Right lobe of liver (tissue), 6 donors: Measurements from ENCODE around the gene SLC28A1. TPM values are rescaled to one million over a fixed set of nuclear protein-coding genes. Genes with fewer than 3 reads are reported as not detected.

Experiments
- ATAC-seq, 4 donors: fragments of 200-7000 bp; cut with Tn5 transposase; one replicate each; pipeline ENCODE4 v1.9.1; 2020; ENCODE audit warnings: mild to moderate bottlenecking in 4 of 4, moderate library complexity in 4 of 4
- DNase-seq, 3 donors: peaks; one replicate each; pipeline ENCODE4 v3.0.0-alpha.2; 2020
- H3K27ac ChIP-seq, 3 donors: fragments of 200-600 bp; one replicate each; pipeline ENCODE4 v1.8.0; 2022
- H3K27me3 ChIP-seq, 2 donors: fragments of 200-600 bp; one replicate each; pipeline ENCODE4 v1.8.0; 2022
- H3K36me3 ChIP-seq, 4 donors: fragments of 200-600 bp; sonication (generic) in 1 of 4; one replicate each; pipeline versions ENCODE4 v1.5.1 to v1.8.0; 2017 to 2022; ENCODE audit warnings: control low read depth in 1 of 4
- H3K4me1 ChIP-seq, 4 donors: fragments of 200-600 bp; sonication (generic) in 1 of 4; one replicate each; pipeline versions ENCODE4 v1.5.1 to v1.8.0; 2017 to 2022; ENCODE audit warnings: control low read depth in 1 of 4
- H3K4me3 ChIP-seq, 3 donors: fragments of 200-600 bp; one replicate each; pipeline ENCODE4 v1.8.0; 2022
- H3K9me3 ChIP-seq, 4 donors: fragments of 200-600 bp; sonication (generic) in 1 of 4; one replicate each; pipeline versions ENCODE4 v1.5.1 to v1.8.0; 2017 to 2022; ENCODE audit warnings: control low read depth in 1 of 4
- CTCF ChIP-seq, 4 donors: fragments of 200-600 bp in 3 of 4; fragments of 450-650 bp in 1 of 4; IDR thresholded peaks; one replicate each; pipeline versions ENCODE4 v1.5.1 to v1.8.0; 2016 to 2022; ENCODE audit warnings: antibody characterized with exemption in 4 of 4, mild to moderate bottlenecking in 2 of 4
- POLR2A ChIP-seq: fragments of 450-650 bp; IDR thresholded peaks from one replicate; pipeline ENCODE4 v1.6.1; 2017; ENCODE audit warnings: antibody characterized with exemption, mild to moderate bottlenecking
- WGBS: methylation state at CpG from one replicate; pipeline ENCODE4 v1.1.6; 2018; ENCODE audit warnings: low coverage, low lambda C conversion rate; ENCODE audit not compliant: insufficient coverage; ENCODE audit errors: missing lambda C conversion rate; 5-methylcytosine and 5-hydroxymethylcytosine counted together
- intact Hi-C, 2 donors: fragments of 100-400 bp; cut with DNase I; formaldehyde crosslinking; loops; one replicate each; pipeline versions ENCODE4 v1.11.2 to v1.14.1; 2022
- total RNA-seq, 6 experiments: library from RNA; depleted of rRNA in 2 of 6; stranded (reverse); fragments of >200 nt in 2 of 6; fragmentation: NEBNext Ultra II Directional in 3 of 6; extraction: Animal tissue kit (Norgen Biotek cat#: 25700) in 3 of 6; gene quantifications; one replicate each; pipeline versions ENCODE4 v1.1.0 to v1.2.4, GENCODE V29; 2016 to 2023
- donor health status: DM: no; HTN: yes; CAD: no.
- donor health status: DM: no; HTN: no; CAD: no.
- donor health status: DM: no; HTN: no; CAD: no.
- donor health status: DM: no; HTN: yes; CAD: no.
- donor health status: DM: no; HTN: yes; CAD: no.

Gene SLC28A1
- total RNA-seq, 6 experiments from 2014 or later = 33.2 to 75.4 (median 49.9) TPM

GRCh38 chr15:84859144-84859543 is 25.3 kb upstream of the SLC28A1 start:
- Histone ChIP-seq H3K4me1 (no peaks in the 10 kb centered on the region), H3K27ac (no peak overlapping the region), H3K9me3 (no peaks in the 10 kb centered on the region), H3K4me3 (no peak overlapping the region), H3K36me3 (no peaks in the 10 kb centered on the region), H3K27me3 (no peaks in the 10 kb centered on the region)
- DNase-seq = no peak
- WGBS = 76% methylated on average over 3 of the region's 8 CpGs
- TF ChIP-seq POLR2A (no peak), CTCF (IDR thresholded peaks at IDR 0.05) (no peak)
- peak in 3 of 4 donors; percentile 13 to 27 (median 15) for ATAC-seq
- intact Hi-C loops = no loop called here

- no peak overlapping the region for H3K27ac ChIP-seq
- no CpG with 5 or more reads among the region's 15 CpGs for WGBS
Observed at GRCh38 chr15:84859651-84860050, 24.8 kb upstream of the SLC28A1 start.

GRCh38 chr15:84861781-84862180 is 22.7 kb upstream of the SLC28A1 start:
- ATAC-seq (no peak), DNase-seq (no peak)
- Histone ChIP-seq H3K4me3 (no peak overlapping the region), H3K4me1 (no peaks in the 10 kb centered on the region), H3K9me3 (no peaks in the 10 kb centered on the region), H3K27ac (no peak overlapping the region), H3K36me3 (no peaks in the 10 kb centered on the region), H3K27me3 (no peaks in the 10 kb centered on the region)
- TF ChIP-seq POLR2A (no peak), CTCF (IDR thresholded peaks at IDR 0.05) (no peak)
- WGBS = 94% methylated on average over 3 of the region's 3 CpGs
- intact Hi-C loops = no loop called here

More at GRCh38 chr15:84859651-84860050, 24.8 kb upstream of the SLC28A1 start:
- intact Hi-C loops = no loop called here
- H3K9me3 ChIP-seq = no peaks in the 10 kb centered on the region
- no peaks in the 10 kb centered on the region for H3K36me3 ChIP-seq
- TF ChIP-seq POLR2A (no peak), CTCF (IDR thresholded peaks at IDR 0.05) (no peak)
- no peaks in the 10 kb centered on the region for H3K27me3 ChIP-seq
- no peaks in the 10 kb centered on the region for H3K4me1 ChIP-seq
- ATAC-seq (no peak), DNase-seq (no peak)
- no peak overlapping the region for H3K4me3 ChIP-seq

- DNase-seq = no peak
- 69% methylated on average over 2 of the region's 17 CpGs for WGBS
- Histone ChIP-seq H3K27ac (no peak overlapping the region), H3K36me3 (no peaks in the 10 kb centered on the region), H3K27me3 (no peaks in the 10 kb centered on the region), H3K4me1 (no peaks in the 10 kb centered on the region), H3K9me3 (no peaks in the 10 kb centered on the region), H3K4me3 (no peak overlapping the region)
- TF ChIP-seq CTCF (IDR thresholded peaks at IDR 0.05) (no peak), POLR2A (no peak)
- ATAC-seq = peak in 1 of 4 donors; percentile 18
- intact Hi-C loops = no loop called here
Observed at GRCh38 chr15:84862214-84862975, 22.1 kb upstream of the SLC28A1 start.
